IPS-18c (cell line): ENCODE data around the gene GZMM.
"Not testable (repeated sequence)": the region's sequence is repeated elsewhere in the genome, so short reads cannot be mapped to it uniquely, and the experiment has no call there.

Experiments
- H3K4me3 ChIP-seq: 2 replicates; pipeline ENCODE4 v1.7.0; 2013; ENCODE audit warnings: low read depth, mild to moderate bottlenecking, low read length, moderate library complexity; ENCODE audit not compliant: insufficient read depth
- H3K9me3 ChIP-seq: one replicate; pipeline ENCODE4 v1.6.1; 2013; ENCODE audit warnings: mild to moderate bottlenecking, low read length, moderate library complexity; ENCODE audit not compliant: control insufficient read depth, insufficient read depth

GZMM gene

GRCh38 chr19:584240-585001 is 40.6 kb downstream of the GZMM start:
- no peak overlapping the region; the same call in 1 of the 2 replicates for H3K4me3 ChIP-seq
- H3K9me3 ChIP-seq = no peaks in the 10 kb centered on the region

GRCh38 chr19:585146-585545 is 41.3 kb downstream of the GZMM start:
- H3K9me3 ChIP-seq, H3K4me3 ChIP-seq: not testable (repeated sequence)

GRCh38 chr19:585551-586110 is 41.8 kb downstream of the GZMM start:
- Histone ChIP-seq H3K9me3 (no peaks in the 10 kb centered on the region), H3K4me3 (no peak overlapping the region)

- H3K9me3 ChIP-seq = no peaks in the 10 kb centered on the region
- no peak overlapping the region for H3K4me3 ChIP-seq
These were observed 44.4 kb downstream of the GZMM start for GRCh38 chr19:588093-588740.

GRCh38 chr19:588741-589692 is 45.2 kb downstream of the GZMM start:
- Histone ChIP-seq H3K4me3 (peak overlapping the region; percentile 40; the same call in 1 of the 2 replicates), H3K9me3 (no peaks in the 10 kb centered on the region)

GRCh38 chr19:589693-590395 is 46.0 kb downstream of the GZMM start, which contains the start of gene HCN2:
TSS of gene HCN2 (plus strand) at chr19:589881. CDS start at chr19:589946, 65 bp downstream.
- Histone ChIP-seq H3K9me3 (no peaks in the 10 kb centered on the region), H3K4me3 (peak within 1 kb of the TSS; percentile 40)

- Histone ChIP-seq H3K9me3 (no peaks in the 10 kb centered on the region), H3K4me3 (peak overlapping the region; percentile 36)
These were observed 46.5 kb downstream of the GZMM start for GRCh38 chr19:590396-590745.

- Histone ChIP-seq H3K4me3 (0 out of 2 replicates have a peak overlapping the region, but pooled peaks have one; percentile 36), H3K9me3 (no peaks in the 10 kb centered on the region)
These were observed 46.9 kb downstream of the GZMM start for GRCh38 chr19:590750-591098.

- no peaks in the 10 kb centered on the region for H3K9me3 ChIP-seq
These were observed 47.5 kb downstream of the GZMM start for GRCh38 chr19:591099-591958.

GRCh38 chr19:592101-592500 is 48.2 kb downstream of the GZMM start:
- no peaks in the 10 kb centered on the region for H3K9me3 ChIP-seq

More at GRCh38 chr19:591099-591958, 47.5 kb downstream of the GZMM start:
- H3K4me3 ChIP-seq = no peak overlapping the region

GRCh38 chr19:593055-593454 is 49.2 kb downstream of the GZMM start:
- Histone ChIP-seq H3K9me3 (no peaks in the 10 kb centered on the region), H3K4me3 (no peak overlapping the region)

More at GRCh38 chr19:592101-592500, 48.2 kb downstream of the GZMM start:
- no peak overlapping the region for H3K4me3 ChIP-seq

- H3K4me3 ChIP-seq = no peak overlapping the region
- no peaks in the 10 kb centered on the region for H3K9me3 ChIP-seq
These were observed 49.7 kb downstream of the GZMM start for GRCh38 chr19:593505-593904.

- H3K9me3 ChIP-seq = no peaks in the 10 kb centered on the region
These were observed 50.5 kb downstream of the GZMM start for GRCh38 chr19:594265-594870.

GRCh38 chr19:595326-596262 is 51.7 kb downstream of the GZMM start:
- no peak overlapping the region for H3K4me3 ChIP-seq
- H3K9me3 ChIP-seq = no peaks in the 10 kb centered on the region

More at GRCh38 chr19:594265-594870, 50.5 kb downstream of the GZMM start:
- no peak overlapping the region for H3K4me3 ChIP-seq

- Histone ChIP-seq H3K9me3 (no peaks in the 10 kb centered on the region), H3K4me3 (no peak overlapping the region)
These were observed 52.4 kb downstream of the GZMM start for GRCh38 chr19:596263-596655.
